ENCODE results near the gene CAMK2G.

GRCh38 chr10:73842349-73842748 is 32.0 kb downstream of the CAMK2G start:
- TF ChIP-seq CTCF (IDR thresholded peaks at IDR 0.05; ENCODE audit: insufficient read depth, low read length, poor library complexity, severe bottlenecking) (no peak), EZH2phosphoT487 (conservative IDR thresholded peaks at IDR 0.05; ENCODE audit: low read length) (no peak)

Measured in SU-DHL-6 (cell line).